Muscle layer of colon (tissue), 2 donors: Measurements from ENCODE around the gene ADAM29.
"Not testable (repeated sequence)": the region's sequence is repeated elsewhere in the genome, so short reads cannot be mapped to it uniquely, and the experiment has no call there.

Experiments used
- H3K27ac ChIP-seq: one replicate; pipeline ENCODE4 v1.7.0; 2013; ENCODE audit warnings: low read depth, mild to moderate bottlenecking, low read length, moderate library complexity
- H3K27me3 ChIP-seq, 2 donors: one replicate each; pipeline ENCODE4 v1.7.0; 2013; ENCODE audit warnings: low read length in 2 of 2, mild to moderate bottlenecking in 2 of 2; ENCODE audit not compliant: insufficient read depth in 2 of 2, control insufficient read depth in 1 of 2
- H3K36me3 ChIP-seq: one replicate; pipeline ENCODE4 v1.7.0; 2013; ENCODE audit warnings: mild to moderate bottlenecking, low read length; ENCODE audit not compliant: insufficient read depth
- H3K4me1 ChIP-seq: one replicate; pipeline ENCODE4 v1.7.0; 2013; ENCODE audit warnings: mild to moderate bottlenecking, low read length; ENCODE audit not compliant: insufficient read depth
- H3K4me3 ChIP-seq, 2 donors: one replicate each; pipeline ENCODE4 v1.7.0; 2013; ENCODE audit warnings: low read length in 2 of 2, low read depth in 1 of 2, mild to moderate bottlenecking in 1 of 2, moderate library complexity in 1 of 2
- H3K9ac ChIP-seq: one replicate; pipeline ENCODE4 v1.7.0; 2013; ENCODE audit warnings: low read length
- H3K9me3 ChIP-seq: one replicate; pipeline ENCODE4 v1.7.0; 2013; ENCODE audit warnings: mild to moderate bottlenecking, low read length
- donor health status: abdominal sarcoma.
- donor health status: Adenocarcinoma of cecum.

Gene ADAM29

DNA sequence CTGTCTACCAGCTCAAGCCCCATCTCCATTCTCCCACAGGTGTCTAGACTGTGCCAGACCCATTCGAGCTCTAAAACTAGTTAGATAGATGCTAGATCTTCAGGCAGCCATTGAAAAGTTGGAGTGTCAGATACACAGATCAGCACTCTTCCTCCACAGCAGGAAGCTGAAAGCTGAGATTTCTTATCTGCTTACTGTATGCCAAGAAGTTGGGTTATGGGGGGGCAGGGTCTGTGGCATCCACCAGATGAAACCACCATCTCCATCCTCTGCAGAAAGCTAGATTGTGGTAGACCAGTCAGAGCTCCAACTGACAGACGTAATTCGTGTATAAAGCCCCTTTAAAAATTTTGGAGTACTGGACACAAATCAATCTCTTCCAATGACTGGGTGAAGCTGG is 54.8 kb downstream of the ADAM29 start:
- H3K9ac ChIP-seq = no peak overlapping the region
- H3K4me1 ChIP-seq = no peaks in the 10 kb centered on the region
- H3K36me3 ChIP-seq = no peaks in the 10 kb centered on the region
- no peaks in the 10 kb centered on the region for H3K9me3 ChIP-seq
- H3K4me3 ChIP-seq = no peak overlapping the region
- no peaks in the 10 kb centered on the region for H3K27me3 ChIP-seq
- H3K27ac ChIP-seq = no peak overlapping the region

DNA sequence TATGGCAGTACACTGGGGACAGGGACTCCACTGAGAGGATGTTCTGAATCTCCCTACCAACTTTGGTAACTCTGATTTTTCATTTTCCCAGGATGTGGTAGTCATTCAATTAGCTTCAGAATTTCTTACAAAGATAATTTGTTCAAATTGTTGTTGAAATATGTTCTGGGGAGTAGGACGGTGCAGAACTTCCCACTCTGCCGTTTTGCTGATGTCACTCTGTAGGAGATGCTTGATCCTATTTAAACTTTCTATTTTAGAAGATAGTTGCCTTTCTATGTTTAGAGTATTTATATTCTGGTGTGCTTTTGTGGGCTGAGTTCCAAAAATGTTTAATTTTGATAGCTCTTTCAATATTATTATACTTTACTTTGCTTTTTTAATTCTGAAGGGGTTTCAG is 55.2 kb downstream of the ADAM29 start:
- H3K4me1 ChIP-seq = no peaks in the 10 kb centered on the region
- H3K27ac ChIP-seq = no peak overlapping the region
- no peak overlapping the region for H3K4me3 ChIP-seq
- H3K9me3 ChIP-seq = no peaks in the 10 kb centered on the region
- no peak overlapping the region for H3K9ac ChIP-seq
- H3K36me3 ChIP-seq = no peaks in the 10 kb centered on the region
- H3K27me3 ChIP-seq = no peaks in the 10 kb centered on the region

GRCh38 chr4:174983128-174983750 is 65.1 kb downstream of the ADAM29 start:
- no peaks in the 10 kb centered on the region for H3K27me3 ChIP-seq
- no peaks in the 10 kb centered on the region for H3K36me3 ChIP-seq
- H3K4me1 ChIP-seq = no peaks in the 10 kb centered on the region
- H3K9ac ChIP-seq = no peak overlapping the region
- no peak overlapping the region for H3K27ac ChIP-seq
- H3K9me3 ChIP-seq = no peaks in the 10 kb centered on the region
- H3K4me3 ChIP-seq = no peak overlapping the region

GRCh38 chr4:174983870-174984269 is 65.7 kb downstream of the ADAM29 start:
- H3K27me3 ChIP-seq, H3K9ac ChIP-seq, H3K9me3 ChIP-seq, H3K4me3 ChIP-seq, H3K4me1 ChIP-seq, H3K27ac ChIP-seq, H3K36me3 ChIP-seq: not testable (repeated sequence)

DNA sequence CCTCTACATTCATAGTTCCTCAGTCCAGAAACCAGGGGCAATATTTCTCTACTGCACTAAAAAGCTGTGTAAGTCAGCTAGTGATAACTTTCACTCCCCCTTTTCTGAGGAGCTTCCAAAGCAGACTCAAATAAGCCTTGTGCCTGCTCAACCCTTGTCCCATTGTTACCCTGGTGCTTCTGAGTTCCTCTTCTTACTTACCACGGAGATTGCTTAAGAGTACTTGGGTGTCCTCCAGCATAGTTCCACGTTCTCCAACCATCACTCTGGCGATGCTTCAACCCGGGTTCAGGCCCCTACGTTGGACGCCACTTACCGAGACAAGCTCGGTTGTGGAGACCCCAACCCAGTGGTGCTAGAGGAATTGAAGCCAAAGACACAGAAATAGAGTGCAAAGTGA is 71.6 kb downstream of the ADAM29 start:
- Histone ChIP-seq H3K36me3 (no peaks in the 10 kb centered on the region), H3K9me3 (no peaks in the 10 kb centered on the region), H3K9ac (no peak overlapping the region), H3K4me3 (no peak overlapping the region), H3K4me1 (no peaks in the 10 kb centered on the region), H3K27me3 (no peaks in the 10 kb centered on the region), H3K27ac (no peak overlapping the region)

DNA sequence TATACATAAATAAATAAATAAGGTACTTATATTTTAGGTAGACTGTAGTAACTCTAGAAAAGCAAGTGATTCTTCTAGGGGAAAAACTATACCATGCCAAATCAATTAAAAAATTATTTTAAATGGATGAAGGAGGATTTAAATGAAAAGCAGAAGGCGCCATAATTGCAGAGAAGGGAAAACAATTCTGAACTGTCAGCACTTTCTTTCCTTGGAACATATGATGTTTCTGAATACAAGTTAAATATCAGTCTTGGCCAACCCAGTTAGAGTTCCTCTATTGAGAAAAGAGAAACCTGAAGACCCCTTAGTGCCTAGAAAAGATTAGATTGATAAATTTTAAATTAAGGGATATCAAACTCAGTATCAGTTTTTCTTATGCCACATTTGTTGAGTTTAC is 75.8 kb downstream of the ADAM29 start:
- H3K36me3 ChIP-seq = no peaks in the 10 kb centered on the region
- H3K4me1 ChIP-seq = no peaks in the 10 kb centered on the region
- no peaks in the 10 kb centered on the region for H3K9me3 ChIP-seq
- H3K27ac ChIP-seq = no peak overlapping the region
- H3K27me3 ChIP-seq = no peaks in the 10 kb centered on the region
- H3K9ac ChIP-seq = no peak overlapping the region
- no peak overlapping the region for H3K4me3 ChIP-seq

DNA sequence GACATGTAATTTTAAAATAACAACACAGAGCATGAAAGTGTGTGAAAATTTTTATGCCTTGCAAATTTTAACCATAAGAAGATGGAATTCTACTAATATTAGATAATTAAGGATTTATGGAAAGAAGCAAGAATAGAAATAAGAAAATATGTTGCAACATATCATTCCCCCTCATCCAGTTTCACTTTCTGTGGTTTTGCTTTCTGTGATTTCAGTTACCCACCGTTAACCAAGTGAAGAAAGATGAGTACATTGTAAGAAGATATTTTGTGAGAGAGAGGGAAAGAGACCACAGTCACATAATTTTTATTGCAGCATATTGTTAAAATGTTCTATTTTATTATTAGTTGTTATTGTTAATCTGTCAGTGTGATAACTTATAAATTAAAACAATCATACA is 77.9 kb downstream of the ADAM29 start:
- H3K4me3 ChIP-seq = no peak overlapping the region

GRCh38 chr4:174999407-174999806 is 81.2 kb downstream of the ADAM29 start:
- Histone ChIP-seq H3K4me3 (no peak overlapping the region), H3K36me3 (no peaks in the 10 kb centered on the region), H3K9me3 (no peaks in the 10 kb centered on the region), H3K9ac (no peak overlapping the region), H3K27ac (no peak overlapping the region), H3K27me3 (no peaks in the 10 kb centered on the region), H3K4me1 (no peaks in the 10 kb centered on the region)

More for the DNA sequence above, 77.9 kb downstream of the ADAM29 start:
- Histone ChIP-seq H3K27me3 (no peaks in the 10 kb centered on the region), H3K9me3 (no peaks in the 10 kb centered on the region), H3K36me3 (no peaks in the 10 kb centered on the region), H3K4me1 (no peaks in the 10 kb centered on the region), H3K27ac (no peak overlapping the region), H3K9ac (no peak overlapping the region)

- Histone ChIP-seq H3K9me3 (no peaks in the 10 kb centered on the region), H3K4me3 (no peak overlapping the region), H3K27ac (no peak overlapping the region), H3K9ac (no peak overlapping the region), H3K4me1 (no peaks in the 10 kb centered on the region), H3K27me3 (no peaks in the 10 kb centered on the region), H3K36me3 (no peaks in the 10 kb centered on the region)
Measured at GRCh38 chr4:175017751-175018150, 99.6 kb downstream of the ADAM29 start.

DNA sequence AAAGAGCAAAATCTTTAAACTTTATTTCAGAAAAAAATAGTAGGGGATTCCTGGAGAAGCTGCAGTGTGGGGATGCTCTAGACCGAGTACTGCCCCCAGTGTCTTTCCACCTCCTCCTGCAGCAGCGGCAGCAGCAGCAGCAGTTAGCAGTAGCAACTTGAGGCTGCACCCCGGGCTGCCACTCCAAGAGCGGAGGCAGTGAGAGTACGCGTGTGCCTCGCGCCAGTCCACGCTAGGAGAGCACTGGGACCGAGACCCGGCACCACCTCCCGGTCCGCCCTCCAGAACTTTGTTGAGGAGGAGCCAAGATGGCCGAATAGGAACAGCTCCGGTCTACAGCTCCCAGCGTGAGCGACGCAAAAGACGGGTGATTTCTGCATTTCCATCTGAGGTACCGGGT is 101.3 kb downstream of the ADAM29 start:
- not testable (repeated sequence) for H3K4me1 ChIP-seq, H3K36me3 ChIP-seq, H3K9me3 ChIP-seq, H3K9ac ChIP-seq, H3K27me3 ChIP-seq, H3K27ac ChIP-seq, H3K4me3 ChIP-seq
